Esophagus muscularis mucosa (tissue), 3 donors: ENCODE results near the gene TAS1R3.

Experiments
- CTCF ChIP-seq, 3 experiments: fragments of 200-600 bp in 2 of 3; fragments of 450-650 bp in 1 of 3; sonication (generic) in 2 of 3; IDR thresholded peaks; one replicate each; pipeline ENCODE4 v1.5.1; 2017 to 2019; ENCODE audit warnings: antibody characterized with exemption in 3 of 3, mild to moderate bottlenecking in 2 of 3, moderate library complexity in 1 of 3
- POLR2A ChIP-seq: fragments of 450-650 bp; IDR thresholded peaks from one replicate; pipeline ENCODE4 v1.6.1; 2017; ENCODE audit warnings: antibody characterized with exemption, moderate library complexity, mild to moderate bottlenecking, low read depth
- POLR2AphosphoS5 ChIP-seq, 2 donors: sonication (generic); formaldehyde crosslinking; IDR thresholded peaks; one replicate each; pipeline ENCODE4 v1.6.1; 2017; ENCODE audit warnings: antibody characterized with exemption in 2 of 2

DNA sequence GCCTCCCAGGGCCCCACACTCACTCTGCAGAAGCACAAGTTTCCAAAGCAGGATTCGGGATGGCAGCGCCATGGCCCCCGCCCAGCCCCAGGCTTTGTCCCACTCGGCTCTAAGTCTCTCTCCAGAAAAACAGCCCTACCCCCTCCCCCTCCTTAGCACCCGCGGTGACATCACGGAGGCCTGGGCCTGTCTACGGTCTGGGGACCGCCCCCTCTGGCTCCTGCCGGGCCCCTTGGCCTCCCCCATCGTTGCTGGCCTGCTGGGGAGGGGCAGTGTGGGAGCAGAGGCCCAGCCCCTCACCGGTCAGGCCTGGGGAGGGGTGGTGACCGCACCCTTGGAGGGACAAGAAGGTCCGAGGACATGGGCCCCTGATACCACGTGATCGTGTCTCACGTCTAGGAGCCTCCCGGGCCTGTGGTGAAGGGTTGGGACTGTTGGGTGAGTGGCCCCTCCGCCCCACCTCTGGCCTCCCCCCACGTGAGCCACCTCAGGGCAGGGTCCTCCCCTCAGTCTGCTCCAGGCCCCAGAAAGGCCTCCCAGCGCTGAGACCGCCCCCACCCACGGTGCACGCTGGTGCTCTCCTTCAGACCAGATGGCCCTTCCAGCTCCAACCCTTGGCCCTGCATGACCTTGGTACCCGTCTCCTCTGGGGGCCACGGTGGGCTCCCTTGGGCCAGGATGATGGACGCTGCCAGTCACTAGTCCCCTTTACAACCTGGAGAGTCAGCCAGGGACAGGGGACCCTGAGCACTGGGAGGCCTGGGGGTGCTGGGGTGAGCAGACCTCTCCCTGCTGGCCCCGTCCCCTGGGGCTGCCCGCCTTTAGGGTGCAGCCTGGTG, 27.6 kb downstream of the TAS1R3 start, which contains the start of gene MXRA8:
- TF ChIP-seq CTCF (IDR thresholded peaks at IDR 0.05) (no peak), POLR2AphosphoS5 (IDR thresholded peaks at IDR 0.05) (peak; percentile 42 to 71), POLR2A (no peak)
